Spinal cord (tissue), 10 donors: ENCODE results near the gene CPNE9. TPM values are rescaled to one million over a fixed set of nuclear protein-coding genes. Genes with fewer than 3 reads are reported as not detected.
"Not testable (repeated sequence)": the region's sequence is repeated elsewhere in the genome, so short reads cannot be mapped to it uniquely, and the experiment has no call there.

Experiments used
- DNase-seq, 6 donors: peaks; one replicate each; pipeline versions ENCODE4 v3.0.0 to v3.0.0-alpha.2; 2013 to 2015; ENCODE audit warnings: low spot score in 6 of 6, low read depth in 4 of 6
- H3K27ac ChIP-seq: one replicate; pipeline ENCODE4 v1.5.1; 2013; ENCODE audit warnings: low read depth, low read length, control low read depth
- H3K27me3 ChIP-seq: one replicate; pipeline ENCODE4 v1.6.1; 2013; ENCODE audit warnings: low read length; ENCODE audit not compliant: control insufficient read depth, insufficient read depth
- H3K36me3 ChIP-seq: one replicate; pipeline ENCODE4 v1.6.1; 2013; ENCODE audit warnings: low read length; ENCODE audit not compliant: control insufficient read depth, insufficient read depth
- H3K4me1 ChIP-seq: one replicate; pipeline ENCODE4 v1.6.1; 2013; ENCODE audit warnings: low read length; ENCODE audit not compliant: control insufficient read depth, insufficient read depth
- H3K4me3 ChIP-seq: one replicate; pipeline ENCODE4 v1.5.1; 2013; ENCODE audit warnings: low read depth, low read length, control low read depth
- H3K9me3 ChIP-seq: one replicate; pipeline ENCODE4 v1.6.1; 2013; ENCODE audit warnings: low read length; ENCODE audit not compliant: control insufficient read depth, insufficient read depth
- WGBS: methylation state at CpG from one replicate; pipeline ENCODE4 v1.1.5; 2013; ENCODE audit warnings: missing lambda C conversion rate; ENCODE audit not compliant: insufficient coverage; 5-methylcytosine and 5-hydroxymethylcytosine counted together
- polyA plus RNA-seq, 2 donors: library from polyadenylated mRNA; unstranded; fragments of 120-200 nt; gene quantifications; one replicate each; pipeline ENCODE4 v1.2.1, GENCODE V29; 2013; ENCODE audit not compliant: insufficient read length in 2 of 2
- total RNA-seq, 2 donors: library from RNA; depleted of rRNA in 1 of 2; stranded (reverse); fragments of 120-200 nt in 1 of 2; fragments of >200 nt in 1 of 2; gene quantifications; one replicate each; pipeline versions ENCODE4 v1.2.3 to v1.2.4, GENCODE V29; 2013 to 2014
- donor health status: healthy.

CPNE9 gene
- total and polyA plus RNA-seq, 4 donors, result 3.3 to 6.3 (median 5.7) TPM

- peak overlapping the region; percentile 65 for H3K27ac ChIP-seq
- WGBS, result 62% methylated on average over 5 of the region's 5 CpGs
- peaks cover 40% of the 10 kb centered on the region for H3K4me1 ChIP-seq
- no peaks in the 10 kb centered on the region for H3K9me3 ChIP-seq
- H3K36me3 ChIP-seq, result peaks cover 21% of the 10 kb centered on the region
- DNase-seq, result peak in 1 of 6 donors; percentile 19
- H3K4me3 ChIP-seq, result peak overlapping the region; percentile 48
- H3K27me3 ChIP-seq, result no peaks in the 10 kb centered on the region
Observed at GRCh38 chr3:9769012-9769411, 65.4 kb downstream of the CPNE9 start.

DNA sequence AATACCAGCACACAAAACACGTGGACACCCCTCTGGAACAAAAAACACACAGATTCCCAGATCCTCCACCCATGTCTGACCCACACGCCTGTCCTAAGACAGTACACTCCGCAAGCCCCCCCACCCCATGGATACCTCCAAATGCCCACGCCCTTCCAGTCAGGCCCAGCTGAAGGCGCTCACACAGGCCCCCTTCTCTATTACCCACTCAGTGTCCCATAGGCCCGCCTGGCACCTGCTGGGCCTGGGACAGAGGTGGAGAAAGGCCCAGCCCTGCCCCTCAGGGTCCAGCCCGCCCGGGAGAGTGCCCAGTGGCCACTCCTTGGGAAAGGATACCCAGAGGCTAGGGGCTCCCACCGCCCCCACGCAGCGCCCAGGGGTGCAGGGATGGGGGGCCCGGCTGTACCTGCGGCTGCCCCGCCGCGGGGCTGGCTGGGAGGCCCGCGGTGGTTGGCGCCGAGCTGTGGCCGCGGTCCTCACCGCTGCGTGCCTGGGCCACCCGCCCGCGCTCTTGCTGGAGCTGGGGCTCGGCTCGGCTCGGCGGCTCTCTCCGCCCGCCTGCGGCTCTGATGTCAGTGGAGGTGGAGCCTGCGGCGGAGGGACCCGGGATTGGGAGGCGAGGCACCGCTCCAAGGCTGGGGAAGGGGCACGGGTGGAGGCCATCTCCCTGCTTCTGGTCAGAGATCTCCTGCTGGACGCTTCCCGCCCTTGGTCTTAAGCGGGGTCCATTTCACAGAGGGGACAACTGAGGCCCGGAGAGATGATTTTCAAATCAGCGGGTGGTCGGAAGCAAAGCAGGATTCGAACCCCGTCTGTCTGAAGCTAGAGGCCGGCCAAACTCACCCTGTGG, 66.0 kb downstream of the CPNE9 start, which contains the start of gene CAMK1:
TSS of gene CAMK1 (minus strand) at position 522 of the 850 bp plus-strand sequence. CDS start 2,198 bp downstream, outside the sequence.
- peak within 1 kb of the TSS; percentile 86 for H3K27ac ChIP-seq
- H3K27me3 ChIP-seq, result no peaks in the 10 kb centered on the region
- H3K4me1 ChIP-seq, result peaks cover 40% of the 10 kb centered on the region
- peaks cover 20% of the 10 kb centered on the region for H3K36me3 ChIP-seq
- 5% methylated on average over 49 of the region's 49 CpGs for WGBS
- H3K9me3 ChIP-seq, result no peaks in the 10 kb centered on the region
- H3K4me3 ChIP-seq, result peak within 1 kb of the TSS; percentile 48
- peak; percentile 39 to 90 (median 61) for DNase-seq

DNA sequence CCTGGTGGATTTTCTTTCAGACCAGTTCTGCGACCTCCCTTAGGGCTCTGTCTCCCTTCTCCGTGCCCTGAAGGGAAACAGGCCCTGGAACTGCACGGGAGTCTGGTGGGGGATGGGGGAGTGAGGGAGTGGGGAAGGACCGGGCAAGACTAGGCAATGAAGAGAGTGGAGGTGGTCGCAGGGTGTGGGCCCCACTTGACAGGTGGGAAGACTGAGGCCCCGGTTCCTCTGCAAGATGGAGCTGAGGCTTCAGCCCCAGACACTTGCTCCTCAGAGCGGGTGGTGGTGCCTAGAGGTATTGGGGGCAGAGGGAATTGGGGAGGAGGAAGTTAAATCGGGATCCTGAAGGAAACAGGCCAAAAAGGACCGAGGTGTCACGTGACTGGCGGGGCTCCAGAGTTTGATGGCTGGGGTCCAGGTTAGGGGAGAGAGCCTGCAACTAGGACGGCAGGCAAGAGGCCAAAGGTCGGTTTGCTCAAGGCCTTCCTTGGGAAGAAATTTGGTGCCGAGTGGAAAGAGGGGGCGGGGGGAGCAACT, 66.7 kb downstream of the CPNE9 start:
- H3K9me3 ChIP-seq, result no peaks in the 10 kb centered on the region
- peak overlapping the region; percentile 48 for H3K4me3 ChIP-seq
- peaks cover 40% of the 10 kb centered on the region for H3K4me1 ChIP-seq
- H3K27ac ChIP-seq, result peak overlapping the region; percentile 86
- no peaks in the 10 kb centered on the region for H3K27me3 ChIP-seq
- peak in 2 of 6 donors; percentile 51 to 90 for DNase-seq
- 19% methylated on average over 12 of the region's 15 CpGs for WGBS
- H3K36me3 ChIP-seq, result peaks cover 13% of the 10 kb centered on the region

DNA sequence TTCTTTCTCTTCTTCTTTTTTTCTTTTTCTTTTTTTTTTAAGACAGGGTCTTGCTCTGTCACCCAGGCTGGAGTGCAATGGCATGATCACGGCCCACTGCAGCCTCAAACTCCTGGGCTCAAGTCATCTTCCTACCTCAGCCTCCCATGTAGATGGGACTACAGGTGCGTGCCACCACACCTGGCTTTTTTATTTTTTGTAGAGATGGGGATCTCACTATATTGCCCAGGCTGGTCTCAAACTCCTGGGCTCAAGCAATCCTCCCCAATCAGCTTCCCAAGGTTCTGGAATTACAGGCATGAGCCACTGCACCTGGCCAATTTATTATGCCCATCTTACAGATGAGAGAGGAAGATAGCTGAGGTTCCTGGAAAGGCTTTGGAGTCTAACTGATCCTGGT, 67.4 kb downstream of the CPNE9 start:
- not testable (repeated sequence) for H3K27me3 ChIP-seq, H3K9me3 ChIP-seq, H3K4me3 ChIP-seq, DNase-seq, H3K36me3 ChIP-seq
- Histone ChIP-seq H3K4me1 (peaks cover 35% of the 10 kb centered on the region), H3K27ac (peak overlapping the region; percentile 86)
- WGBS, result 67% methylated on average over 1 of the region's 2 CpGs

DNA sequence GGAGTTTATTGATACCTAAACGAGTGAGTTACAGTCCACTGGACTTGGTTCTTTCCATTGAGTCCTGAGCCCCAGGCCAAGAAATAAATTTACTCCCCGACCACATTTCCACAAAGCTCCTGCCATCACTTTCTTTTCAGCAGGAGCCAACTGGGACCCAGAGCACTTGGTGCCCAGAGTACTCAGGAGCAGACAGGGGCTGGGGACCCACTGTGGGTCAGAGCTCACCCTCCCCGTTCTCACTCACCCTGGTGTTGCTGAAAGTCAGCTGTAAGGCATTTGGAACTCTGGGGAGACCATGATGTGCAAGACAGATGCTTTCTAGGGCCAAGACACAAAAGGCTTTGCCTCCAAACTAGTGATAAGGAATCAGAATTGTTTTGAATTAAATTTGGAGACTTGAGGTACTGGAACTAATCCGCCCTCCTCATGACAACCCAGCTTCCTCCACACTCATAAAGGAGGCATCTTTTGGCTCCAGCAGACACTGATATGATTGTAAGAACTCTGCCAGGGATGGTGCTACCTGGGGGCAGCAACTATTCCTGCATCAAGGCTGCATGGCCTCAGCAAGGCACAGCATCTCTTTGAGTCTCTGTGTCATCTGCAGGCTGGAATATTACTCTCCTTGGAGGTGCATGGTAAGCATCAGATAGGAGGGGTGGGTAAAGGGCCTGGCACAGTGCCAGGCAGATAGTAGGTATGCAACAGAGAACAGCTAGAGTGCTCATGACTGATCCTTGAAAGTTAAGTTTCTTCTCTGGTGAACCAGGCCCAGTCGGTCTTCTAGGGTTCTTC, 73.5 kb downstream of the CPNE9 start:
- H3K9me3 ChIP-seq, result no peaks in the 10 kb centered on the region
- WGBS, result 77% methylated on average over 3 of the region's 5 CpGs
- DNase-seq, result no peak
- peaks cover 31% of the 10 kb centered on the region for H3K36me3 ChIP-seq
- H3K27ac ChIP-seq, result no peak overlapping the region
- no peaks in the 10 kb centered on the region for H3K27me3 ChIP-seq
- no peak overlapping the region for H3K4me3 ChIP-seq
- H3K4me1 ChIP-seq, result peaks cover 6% of the 10 kb centered on the region

DNA sequence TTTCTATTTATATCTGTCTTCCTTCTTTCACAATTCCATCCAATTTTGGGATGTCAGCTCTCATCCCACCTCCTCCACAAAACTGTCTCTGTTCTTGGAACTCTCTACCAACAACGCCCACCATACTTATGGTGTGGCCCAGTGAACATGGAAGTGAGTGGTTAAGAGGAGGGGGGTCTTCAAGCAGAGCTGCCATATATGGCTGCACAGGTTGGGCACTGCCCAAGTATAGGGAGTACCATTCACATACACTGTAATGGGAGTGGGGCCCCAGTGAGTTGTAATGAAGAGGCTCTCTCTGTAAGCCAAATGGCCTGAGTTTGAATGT, 74.0 kb downstream of the CPNE9 start:
- Histone ChIP-seq H3K27ac (no peak overlapping the region), H3K4me3 (no peak overlapping the region), H3K4me1 (peaks cover 6% of the 10 kb centered on the region), H3K27me3 (no peaks in the 10 kb centered on the region), H3K9me3 (no peaks in the 10 kb centered on the region), H3K36me3 (peaks cover 37% of the 10 kb centered on the region)
- WGBS, result no CpG with 5 or more reads among the region's 1 CpG
- DNase-seq, result no peak

DNA sequence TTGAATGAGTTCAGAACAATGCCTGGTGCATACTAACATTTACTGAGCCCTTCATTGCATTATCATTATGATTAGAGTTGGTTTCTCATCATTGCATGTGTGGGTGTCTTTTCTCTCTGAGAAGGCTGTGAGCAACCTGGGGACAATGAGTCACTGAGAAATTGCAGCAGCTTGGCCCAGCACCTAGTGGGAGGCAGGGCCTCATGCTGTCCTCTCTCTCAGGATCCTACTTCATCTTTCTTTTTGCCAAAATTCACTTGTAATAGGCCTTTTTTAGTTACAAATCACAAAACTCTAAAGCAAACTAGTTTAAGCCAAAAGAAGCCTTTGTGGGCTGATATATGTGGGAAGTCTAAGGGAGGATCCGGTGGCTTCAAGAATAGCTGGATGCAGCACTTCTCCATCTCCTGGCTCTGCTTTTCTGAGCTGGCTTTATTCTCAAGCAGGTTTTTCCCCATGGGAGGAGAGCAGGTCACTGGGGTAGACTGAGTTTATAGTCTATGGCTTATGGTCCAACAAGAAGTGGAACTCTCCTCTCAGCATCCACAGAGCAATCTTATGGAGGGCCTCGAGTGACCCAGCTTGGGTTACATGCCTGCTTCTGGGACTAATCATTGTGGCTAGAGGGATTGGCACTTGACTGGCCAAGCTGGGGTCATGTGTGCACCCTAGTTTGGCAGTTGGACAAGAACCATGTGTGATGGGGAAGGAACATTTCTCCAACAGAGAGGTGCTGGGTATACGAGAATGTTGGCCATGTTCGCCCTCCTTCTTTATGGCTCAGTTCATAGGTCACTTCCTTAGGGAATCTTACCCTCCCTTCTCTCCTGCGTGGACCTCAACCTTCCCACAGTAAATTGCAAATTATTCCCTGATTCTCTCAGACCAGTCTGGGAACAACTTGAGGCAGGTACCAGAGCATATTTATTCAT, 74.8 kb downstream of the CPNE9 start:
- Histone ChIP-seq H3K4me3 (no peak overlapping the region), H3K4me1 (peaks cover 6% of the 10 kb centered on the region), H3K27ac (no peak overlapping the region), H3K36me3 (peaks cover 41% of the 10 kb centered on the region), H3K27me3 (no peaks in the 10 kb centered on the region), H3K9me3 (no peaks in the 10 kb centered on the region)
- WGBS, result 90% methylated on average over 4 of the region's 5 CpGs
- DNase-seq, result no peak

GRCh38 chr3:9779075-9779593, 75.5 kb downstream of the CPNE9 start:
- no peak overlapping the region for H3K4me3 ChIP-seq
- no peaks in the 10 kb centered on the region for H3K9me3 ChIP-seq
- no peak for DNase-seq
- WGBS, result 85% methylated on average over 3 of the region's 6 CpGs
- H3K27ac ChIP-seq, result no peak overlapping the region
- H3K27me3 ChIP-seq, result no peaks in the 10 kb centered on the region
- peaks cover 6% of the 10 kb centered on the region for H3K4me1 ChIP-seq
- H3K36me3 ChIP-seq, result peaks cover 48% of the 10 kb centered on the region
